CD4-positive, alpha-beta memory T cell (primary cell): ENCODE data around the gene UNC13C. TPM values are rescaled to one million over a fixed set of nuclear protein-coding genes. Genes with fewer than 3 reads are reported as not detected.

Source experiments
- CTCF ChIA-PET: fragments of 350-600 bp; sonication (Branson Sonifier 250); formaldehyde crosslinking; loops from one replicate; lab custom pipeline; 2021; ENCODE audit warnings: inconsistent platforms; ENCODE audit not compliant: partially characterized antibody; lab: Charles Lee
- POLR2A ChIA-PET: fragments of 350-600 bp; sonication (Branson Sonifier 250); formaldehyde crosslinking; loops from one replicate; lab custom pipeline; 2021; ENCODE audit not compliant: partially characterized antibody; lab: Charles Lee
- DNase-seq, 5 donors: peaks; one replicate each; pipeline versions ENCODE4 v3.0.0 to v3.0.0-alpha.2; 2020 to 2022; ENCODE audit warnings: mixed read lengths in 1 of 5
- H3K27ac ChIP-seq: one replicate; pipeline ENCODE4 v1.7.0; 2013; ENCODE audit warnings: low read depth, low read length
- H3K27me3 ChIP-seq: 2 replicates; pipeline ENCODE4 v1.7.0; 2013; ENCODE audit warnings: mild to moderate bottlenecking, low read length, moderate library complexity; ENCODE audit not compliant: insufficient read depth
- H3K36me3 ChIP-seq: 2 replicates; pipeline ENCODE4 v1.7.0; 2013; ENCODE audit warnings: mild to moderate bottlenecking, low read length, moderate library complexity; ENCODE audit not compliant: insufficient read depth
- H3K4me1 ChIP-seq: 2 replicates; pipeline ENCODE4 v1.7.0; 2013; ENCODE audit warnings: mild to moderate bottlenecking, low read length, moderate library complexity; ENCODE audit not compliant: insufficient read depth
- H3K4me3 ChIP-seq, 2 donors: one replicate each; pipeline ENCODE4 v1.7.0; 2013; ENCODE audit warnings: low read length in 2 of 2, mild to moderate bottlenecking in 1 of 2
- H3K9me3 ChIP-seq, 2 donors: one replicate each; pipeline ENCODE4 v1.7.0; 2013; ENCODE audit warnings: low read length in 2 of 2, control low read depth in 1 of 2; ENCODE audit not compliant: control insufficient read depth in 1 of 2
- H3K27ac Mint-ChIP-seq, 7 donors: one replicate each; pipeline ENCODE4 v1.8.0; 2020 to 2021; ENCODE audit warnings: mixed read lengths in 7 of 7, mild to moderate bottlenecking in 6 of 7, inconsistent platforms in 3 of 7, moderate library complexity in 3 of 7
- H3K27me3 Mint-ChIP-seq, 2 donors: one replicate each; pipeline ENCODE4 v1.8.0; 2020 to 2021; ENCODE audit warnings: mixed read lengths in 2 of 2
- H3K36me3 Mint-ChIP-seq, 2 donors: one replicate each; pipeline ENCODE4 v1.8.0; 2020 to 2021; ENCODE audit warnings: mixed read lengths in 2 of 2, inconsistent platforms in 1 of 2, mild to moderate bottlenecking in 1 of 2
- H3K4me1 Mint-ChIP-seq, 4 donors: one replicate each; pipeline ENCODE4 v1.8.0; 2020 to 2021; ENCODE audit warnings: mixed read lengths in 4 of 4, mild to moderate bottlenecking in 1 of 4
- H3K4me3 Mint-ChIP-seq, 8 donors: one replicate each; pipeline ENCODE4 v1.8.0; 2020 to 2021; ENCODE audit warnings: mixed read lengths in 8 of 8, mild to moderate bottlenecking in 7 of 8, moderate library complexity in 6 of 8, inconsistent platforms in 3 of 8
- H3K9me3 Mint-ChIP-seq, 8 donors: one replicate each; pipeline ENCODE4 v1.8.0; 2020 to 2021; ENCODE audit warnings: mixed read lengths in 8 of 8, mild to moderate bottlenecking in 5 of 8, inconsistent platforms in 3 of 8, moderate library complexity in 1 of 8
- intact Hi-C: fragments of 100-400 bp; cut with micrococcal nuclease; formaldehyde crosslinking; loops from one replicate; pipeline ENCODE4 v1.15.1; 2023
- polyA plus RNA-seq, 2 donors: library from polyadenylated mRNA; unstranded; fragments of 300-500 nt; fragmentation: Illumina TruSeq; gene quantifications; one replicate each; pipeline ENCODE4 v1.2.3, GENCODE V29; 2021
- total RNA-seq, 2 experiments: library from RNA; stranded (reverse); gene quantifications; one replicate each; pipeline ENCODE4 v1.2.3, GENCODE V29; 2021

Gene UNC13C
- total and polyA plus RNA-seq, 4 experiments from 2014 or later = not detected

- Mint-ChIP-seq H3K36me3 (no peaks in the 10 kb centered on the region), H3K9me3 (peaks cover 0 to 4% (median 0%) of the 10 kb centered on the region in 8 donors), H3K27me3 (peaks cover 0 to 1% of the 10 kb centered on the region in 2 donors), H3K27ac (no peak overlapping the region), H3K4me1 (no peaks in the 10 kb centered on the region), H3K4me3 (no peak overlapping the region)
- H3K4me3 ChIP-seq = no peak overlapping the region
- no peaks in the 10 kb centered on the region for H3K36me3 ChIP-seq
- no peaks in the 10 kb centered on the region for H3K9me3 ChIP-seq
- intact Hi-C loops = no loop called here
- no peak for DNase-seq
- POLR2A ChIA-PET = no interaction called here
- CTCF ChIA-PET = no interaction called here
- no peak overlapping the region for H3K27ac ChIP-seq
- no peaks in the 10 kb centered on the region for H3K4me1 ChIP-seq
- no peaks in the 10 kb centered on the region for H3K27me3 ChIP-seq
Measured at GRCh38 chr15:54550954-54551353, 572.7 kb downstream of the UNC13C start.

GRCh38 chr15:54556231-54556630 lies 578.0 kb downstream of the UNC13C start:
- no peak for DNase-seq
- Histone ChIP-seq H3K4me1 (no peaks in the 10 kb centered on the region), H3K27ac (no peak overlapping the region), H3K4me3 (no peak overlapping the region), H3K27me3 (no peaks in the 10 kb centered on the region), H3K9me3 (no peaks in the 10 kb centered on the region), H3K36me3 (no peaks in the 10 kb centered on the region)
- Mint-ChIP-seq H3K36me3 (no peaks in the 10 kb centered on the region), H3K9me3 (peaks cover 0 to 5% (median 0%) of the 10 kb centered on the region in 8 donors), H3K4me1 (no peaks in the 10 kb centered on the region), H3K27me3 (peaks cover 4 to 8% of the 10 kb centered on the region in 2 donors), H3K27ac (no peak overlapping the region), H3K4me3 (no peak overlapping the region)
- POLR2A ChIA-PET = no interaction called here
- CTCF ChIA-PET = no interaction called here
- intact Hi-C loops = no loop called here

GRCh38 chr15:54559405-54560069 lies 581.3 kb downstream of the UNC13C start:
- Histone ChIP-seq H3K4me3 (no peak overlapping the region), H3K9me3 (no peaks in the 10 kb centered on the region), H3K27ac (no peak overlapping the region), H3K4me1 (no peaks in the 10 kb centered on the region), H3K27me3 (no peaks in the 10 kb centered on the region), H3K36me3 (no peaks in the 10 kb centered on the region)
- H3K36me3 Mint-ChIP-seq = no peaks in the 10 kb centered on the region
- no peak overlapping the region for H3K4me3 Mint-ChIP-seq
- CTCF ChIA-PET = no interaction called here
- H3K27me3 Mint-ChIP-seq = peaks cover 4 to 7% of the 10 kb centered on the region in 2 donors
- H3K4me1 Mint-ChIP-seq = no peaks in the 10 kb centered on the region
- DNase-seq = no peak
- peaks cover 0 to 5% (median 0%) of the 10 kb centered on the region in 8 donors for H3K9me3 Mint-ChIP-seq
- intact Hi-C loops = no loop called here
- H3K27ac Mint-ChIP-seq = no peak overlapping the region
- POLR2A ChIA-PET = no interaction called here

- peaks cover 4 to 7% of the 10 kb centered on the region in 2 donors for H3K27me3 Mint-ChIP-seq
- H3K27me3 ChIP-seq = no peaks in the 10 kb centered on the region
- intact Hi-C loops = no loop called here
- CTCF ChIA-PET = no interaction called here
- no peak overlapping the region for H3K4me3 ChIP-seq
- no peak for DNase-seq
- no peak overlapping the region for H3K4me3 Mint-ChIP-seq
- H3K36me3 Mint-ChIP-seq = no peaks in the 10 kb centered on the region
- POLR2A ChIA-PET = no interaction called here
- H3K4me1 Mint-ChIP-seq = no peaks in the 10 kb centered on the region
- no peaks in the 10 kb centered on the region for H3K9me3 ChIP-seq
- no peak overlapping the region for H3K27ac ChIP-seq
- no peak overlapping the region for H3K27ac Mint-ChIP-seq
- peaks cover 0 to 5% (median 0%) of the 10 kb centered on the region in 8 donors for H3K9me3 Mint-ChIP-seq
- no peaks in the 10 kb centered on the region for H3K4me1 ChIP-seq
- H3K36me3 ChIP-seq = no peaks in the 10 kb centered on the region
Measured at GRCh38 chr15:54560417-54560816, 582.2 kb downstream of the UNC13C start.

- H3K36me3 Mint-ChIP-seq = no peaks in the 10 kb centered on the region
- Histone ChIP-seq H3K27me3 (no peaks in the 10 kb centered on the region), H3K36me3 (no peaks in the 10 kb centered on the region), H3K4me3 (no peak overlapping the region), H3K27ac (no peak overlapping the region), H3K4me1 (no peaks in the 10 kb centered on the region), H3K9me3 (no peaks in the 10 kb centered on the region)
- H3K27ac Mint-ChIP-seq = no peak overlapping the region
- H3K9me3 Mint-ChIP-seq = no peaks in the 10 kb centered on the region
- H3K27me3 Mint-ChIP-seq = peaks cover 0 to 4% of the 10 kb centered on the region in 2 donors
- H3K4me3 Mint-ChIP-seq = no peak overlapping the region
- POLR2A ChIA-PET = no interaction called here
- intact Hi-C loops = no loop called here
- no peak for DNase-seq
- no peaks in the 10 kb centered on the region for H3K4me1 Mint-ChIP-seq
- CTCF ChIA-PET = no interaction called here
Measured at GRCh38 chr15:54564166-54564565, 585.9 kb downstream of the UNC13C start.

- no peaks in the 10 kb centered on the region for H3K27me3 ChIP-seq
- no peak for DNase-seq
- Mint-ChIP-seq H3K4me1 (no peaks in the 10 kb centered on the region), H3K9me3 (peaks cover 0 to 2% (median 0%) of the 10 kb centered on the region in 8 donors), H3K4me3 (no peak overlapping the region), H3K27me3 (no peaks in the 10 kb centered on the region), H3K36me3 (no peaks in the 10 kb centered on the region), H3K27ac (no peak overlapping the region)
- H3K27ac ChIP-seq = no peak overlapping the region
- POLR2A ChIA-PET = no interaction called here
- no peak overlapping the region for H3K4me3 ChIP-seq
- H3K36me3 ChIP-seq = no peaks in the 10 kb centered on the region
- CTCF ChIA-PET = no interaction called here
- intact Hi-C loops = no loop called here
- no peaks in the 10 kb centered on the region for H3K4me1 ChIP-seq
- no peaks in the 10 kb centered on the region for H3K9me3 ChIP-seq
Measured at GRCh38 chr15:54566654-54567053, 588.4 kb downstream of the UNC13C start.

GRCh38 chr15:54567408-54568035 lies 589.3 kb downstream of the UNC13C start:
- Mint-ChIP-seq H3K36me3 (no peaks in the 10 kb centered on the region), H3K4me1 (no peaks in the 10 kb centered on the region), H3K27me3 (no peaks in the 10 kb centered on the region), H3K27ac (no peak overlapping the region), H3K4me3 (no peak overlapping the region), H3K9me3 (peaks cover 0 to 2% (median 0%) of the 10 kb centered on the region in 8 donors)
- Histone ChIP-seq H3K36me3 (no peaks in the 10 kb centered on the region), H3K4me1 (no peaks in the 10 kb centered on the region), H3K27ac (no peak overlapping the region), H3K9me3 (no peaks in the 10 kb centered on the region), H3K27me3 (no peaks in the 10 kb centered on the region), H3K4me3 (no peak overlapping the region)
- intact Hi-C loops = no loop called here
- ChIA-PET CTCF (no interaction called here), POLR2A (no interaction called here)
- no peak for DNase-seq
